LoVo (cell line): ENCODE measurements around the gene BACH1.
"Not testable (repeated sequence)": the region's sequence is repeated elsewhere in the genome, so short reads cannot be mapped to it uniquely, and the experiment has no call there.

Experiments
- DNase-seq: peaks from one replicate; pipeline ENCODE4 v3.0.0-alpha.2; 2016; ENCODE audit warnings: low spot score

Gene BACH1

DNA sequence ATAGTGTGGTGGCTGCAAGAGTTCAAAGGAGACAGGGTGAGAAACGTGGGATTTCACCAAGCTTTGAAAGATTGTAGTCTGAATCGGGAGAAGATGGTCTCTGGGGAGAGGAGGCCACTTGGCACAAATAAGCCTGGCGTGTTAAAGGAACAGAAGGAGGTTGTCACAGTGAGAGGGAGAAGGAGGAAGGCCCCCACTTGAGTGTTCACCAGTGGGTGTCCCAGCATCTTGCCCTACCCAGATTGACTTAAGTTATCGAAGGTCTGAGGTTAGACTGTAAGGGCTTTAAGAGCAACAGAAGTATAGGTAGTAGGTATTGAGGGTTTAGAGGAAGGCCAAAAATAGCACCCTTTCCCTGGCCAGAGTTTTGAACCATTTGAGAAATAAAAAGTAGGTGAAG lies 48.0 kb downstream of the BACH1 start:
- no peak for DNase-seq

DNA sequence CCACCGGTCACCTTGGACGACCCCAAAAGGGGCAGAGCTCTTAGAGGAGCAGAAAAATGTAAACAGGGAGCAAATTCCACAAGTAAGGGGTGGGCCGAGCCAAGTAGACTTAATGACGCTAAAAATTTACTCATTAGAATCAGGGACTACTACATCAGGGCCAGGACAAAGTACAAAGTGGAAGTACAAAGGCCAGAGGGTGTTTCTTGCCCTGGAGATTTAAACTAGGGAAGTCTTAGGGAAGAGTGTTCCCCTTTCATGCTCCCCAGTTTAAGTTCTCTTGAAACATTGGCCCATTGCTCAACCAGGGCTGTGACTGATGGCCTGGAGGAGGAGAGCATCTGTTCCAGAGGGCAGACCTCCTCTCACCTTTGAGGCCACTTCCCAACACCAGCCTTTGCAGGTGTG lies 48.6 kb downstream of the BACH1 start:
- DNase-seq = no peak

DNA sequence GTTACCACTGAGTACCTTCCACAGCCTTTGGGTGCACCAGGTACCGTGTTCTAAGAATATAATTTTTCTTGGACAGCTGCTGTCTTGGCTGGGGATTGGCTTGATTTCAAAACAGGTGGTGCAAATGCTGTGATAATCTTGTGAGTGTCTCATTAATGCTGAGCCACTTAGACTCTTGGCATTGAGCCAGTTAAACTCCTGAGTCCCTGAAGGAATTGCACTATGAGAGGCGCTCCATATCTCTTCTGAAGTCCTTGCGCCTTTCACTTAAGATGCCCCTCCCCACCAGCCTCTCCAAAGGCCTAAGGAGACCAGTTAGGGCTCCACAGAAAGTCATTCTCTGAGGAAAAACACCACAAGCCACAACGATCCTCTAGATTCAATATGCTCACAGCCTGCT lies 51.0 kb downstream of the BACH1 start:
- DNase-seq = no peak

DNA sequence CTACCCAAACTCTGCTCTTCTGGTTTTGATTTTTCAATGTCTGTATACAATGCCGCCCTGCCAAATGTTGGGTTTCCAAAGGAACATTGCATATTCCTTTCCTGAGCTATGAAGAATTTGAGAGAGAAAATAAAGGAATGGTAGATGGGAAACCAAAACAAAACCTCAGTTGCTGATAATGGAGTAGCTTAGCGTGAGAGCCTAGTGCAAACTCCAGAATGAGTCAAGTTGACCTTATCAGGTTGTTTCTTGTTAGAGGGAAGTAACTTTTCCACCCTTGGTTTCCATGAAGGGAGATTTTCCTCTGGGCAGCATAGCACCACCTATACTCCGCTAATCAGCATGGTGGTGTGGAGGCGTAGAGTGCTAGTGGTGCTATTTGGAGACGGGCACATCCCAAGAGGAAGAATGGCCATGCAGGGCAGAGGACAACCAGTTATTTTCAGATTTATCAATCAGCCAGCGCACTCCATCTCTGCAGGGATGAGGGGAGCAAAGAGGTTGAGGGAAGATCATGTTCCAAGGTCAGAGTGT lies 51.6 kb downstream of the BACH1 start:
- no peak for DNase-seq

DNA sequence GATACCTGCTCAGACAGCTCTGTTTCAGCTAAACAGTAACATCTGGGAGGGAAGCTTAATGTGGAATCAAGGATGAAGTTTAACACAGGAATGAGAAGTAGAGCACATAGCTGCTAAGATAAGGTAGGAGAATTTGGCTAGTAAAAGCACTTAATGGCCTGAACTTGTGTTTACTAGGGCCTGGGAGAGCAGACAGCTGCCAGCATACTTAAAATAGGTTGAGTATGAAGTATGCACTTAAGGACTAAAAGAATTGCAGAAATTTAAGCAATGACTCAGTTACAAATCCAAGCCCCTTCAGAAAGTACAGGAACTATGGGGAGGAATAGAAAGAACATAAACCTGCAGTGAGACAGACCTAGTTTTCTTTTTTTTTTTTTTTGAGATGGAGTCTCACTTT lies 53.0 kb downstream of the BACH1 start:
- no peak for DNase-seq

DNA sequence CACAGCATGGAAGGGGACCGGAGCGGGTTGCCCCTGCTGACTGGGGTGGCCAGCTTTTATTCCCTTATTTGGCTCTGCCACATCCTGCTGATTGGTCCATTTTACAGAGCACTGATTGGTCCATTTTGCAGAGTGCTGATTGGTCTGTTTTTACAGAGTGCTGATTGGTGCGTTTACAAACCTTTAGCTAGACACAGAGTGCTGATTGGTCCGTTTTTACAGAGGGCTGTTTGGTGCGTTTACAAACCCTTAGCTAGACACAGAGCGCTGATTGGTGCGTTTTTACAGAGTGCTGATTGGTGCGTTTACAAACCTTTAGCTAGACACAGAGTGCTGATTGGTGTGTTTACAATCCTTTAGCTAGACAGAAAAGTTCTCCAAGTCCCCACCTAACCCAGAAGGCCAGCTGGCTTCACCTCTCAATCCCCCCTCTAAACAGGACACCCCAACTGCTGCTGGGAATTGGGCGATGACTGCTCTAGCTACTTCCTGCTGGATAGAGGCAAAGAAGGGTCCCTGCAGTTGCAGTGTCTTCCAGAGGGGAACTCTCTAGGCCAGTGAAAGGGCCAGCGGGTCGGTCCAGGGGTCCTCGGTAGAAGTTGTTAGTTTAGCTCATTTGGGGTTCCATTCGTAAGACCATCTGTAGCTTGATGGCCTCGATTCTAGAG lies 56.5 kb downstream of the BACH1 start:
- not testable (repeated sequence) for DNase-seq

DNA sequence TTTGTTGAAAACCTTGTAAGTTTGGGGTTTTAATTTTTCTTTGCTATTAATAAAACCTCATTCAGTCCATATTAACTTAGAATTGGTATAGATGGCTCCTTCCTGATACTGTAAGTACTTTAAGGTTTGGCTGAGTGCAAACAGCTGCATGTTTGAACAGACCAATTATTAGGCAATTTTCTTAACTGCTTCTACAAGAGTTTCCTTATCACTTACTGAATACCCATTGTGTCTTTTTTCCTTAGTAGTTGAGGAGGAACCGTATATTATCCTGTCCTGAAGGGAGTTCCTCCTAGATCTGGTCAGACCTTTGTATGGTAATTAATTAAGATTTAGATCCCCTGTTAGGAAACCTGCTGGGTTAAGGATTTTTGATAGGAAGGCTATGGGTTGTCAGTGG lies 57.6 kb downstream of the BACH1 start:
- DNase-seq = not testable (repeated sequence)

DNA sequence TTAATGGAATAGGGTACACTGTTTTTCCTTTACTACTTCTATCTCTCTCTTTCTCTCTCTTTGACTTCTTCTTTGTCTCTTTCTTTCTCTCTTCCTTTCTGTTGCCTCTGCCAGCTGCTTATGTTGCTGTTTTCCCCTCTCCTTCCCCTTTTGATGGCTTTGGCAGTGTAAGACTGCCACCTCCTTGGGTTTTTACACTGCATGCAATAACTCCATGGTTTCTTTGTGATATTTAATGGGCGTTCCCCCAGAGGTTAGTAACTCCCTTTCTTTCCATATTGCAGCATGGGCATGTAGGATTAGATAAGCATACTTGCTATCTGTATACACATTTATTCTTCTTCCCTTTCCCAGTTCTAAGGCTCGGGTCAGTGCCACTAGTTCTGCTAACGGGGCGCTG lies 58.1 kb downstream of the BACH1 start:
- not testable (repeated sequence) for DNase-seq

DNA sequence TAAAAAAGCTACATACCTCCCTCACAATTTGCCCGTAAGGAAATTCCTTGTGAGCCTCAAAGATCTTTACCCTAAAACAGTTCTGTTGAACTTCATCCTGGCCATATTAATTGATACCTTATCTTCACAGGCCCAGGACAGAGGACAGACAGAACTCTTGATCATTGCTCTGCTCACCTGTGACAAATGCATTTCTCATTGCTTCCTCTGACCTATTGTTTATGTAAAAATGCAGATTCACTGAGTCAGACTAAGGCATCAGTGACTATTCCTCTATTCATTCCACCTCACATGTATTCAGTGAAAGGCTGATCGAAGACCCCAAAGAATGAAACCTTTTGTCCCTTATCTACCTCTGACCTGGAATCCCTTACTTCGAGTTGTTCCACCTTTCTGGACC lies 61.0 kb downstream of the BACH1 start:
- DNase-seq = no peak

DNA sequence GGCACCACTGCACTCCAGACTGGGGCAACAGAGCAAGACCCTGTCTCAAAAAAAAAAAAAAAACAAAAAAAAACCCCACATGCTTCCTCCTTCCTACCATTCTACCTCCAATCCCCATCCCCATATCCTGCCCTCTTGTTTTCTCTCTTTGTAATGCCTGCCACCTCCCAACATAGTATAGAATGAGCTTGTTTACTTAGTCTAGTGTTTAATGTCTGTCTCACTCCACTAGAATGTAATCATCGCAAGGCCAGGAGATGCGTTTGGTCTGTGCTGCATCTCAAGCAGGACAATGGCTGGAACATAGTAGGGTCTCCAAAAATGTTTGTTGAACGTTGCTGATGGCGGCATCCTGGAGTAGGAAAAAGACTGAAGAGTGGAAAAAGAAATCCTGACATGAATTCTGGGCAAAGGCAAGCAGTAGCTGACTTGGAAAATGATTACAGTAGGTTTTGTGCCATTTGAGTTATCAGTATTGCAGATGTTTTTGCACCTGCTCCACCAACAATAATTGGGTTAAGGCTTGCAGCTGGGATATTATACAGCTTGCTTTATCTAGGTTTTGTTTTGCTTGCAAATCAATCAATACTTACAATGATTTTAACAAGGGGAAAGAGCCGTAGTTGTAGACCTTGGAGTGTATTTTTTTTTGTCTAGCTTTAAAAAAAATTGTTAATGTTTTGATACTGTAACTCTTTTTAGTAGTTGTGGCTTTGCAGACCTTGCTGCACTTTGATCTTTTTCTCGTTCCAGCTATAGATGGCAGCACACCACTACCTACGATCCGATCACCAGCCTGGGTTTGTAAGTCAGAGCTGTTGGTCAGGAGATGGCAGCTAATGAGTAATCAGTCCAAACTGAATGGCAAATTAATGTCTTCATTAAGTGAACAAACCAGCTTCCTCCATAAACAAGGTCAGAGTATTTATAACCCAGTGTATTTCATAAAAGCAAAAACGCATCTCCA lies 62.4 kb downstream of the BACH1 start:
- DNase-seq = no peak

DNA sequence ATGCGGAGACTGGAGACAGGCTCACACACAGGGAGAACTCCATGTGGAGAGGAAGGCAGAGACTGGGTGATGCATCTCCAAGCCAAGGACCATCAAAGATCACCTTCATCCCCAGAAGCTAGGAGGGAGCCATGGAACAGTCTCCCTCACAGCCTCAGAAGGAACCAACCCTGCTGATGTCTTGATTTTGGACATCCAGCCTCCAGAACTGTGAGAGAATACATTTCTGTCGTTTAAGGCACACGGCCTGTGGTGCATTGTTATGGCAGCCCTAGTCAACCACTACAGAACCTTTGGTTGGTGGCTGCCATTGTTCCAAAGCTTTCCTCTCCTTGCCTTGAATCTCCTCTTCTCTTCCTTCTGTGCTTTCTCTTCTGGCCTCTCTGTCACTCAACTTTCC lies 64.0 kb downstream of the BACH1 start:
- DNase-seq = no peak

DNA sequence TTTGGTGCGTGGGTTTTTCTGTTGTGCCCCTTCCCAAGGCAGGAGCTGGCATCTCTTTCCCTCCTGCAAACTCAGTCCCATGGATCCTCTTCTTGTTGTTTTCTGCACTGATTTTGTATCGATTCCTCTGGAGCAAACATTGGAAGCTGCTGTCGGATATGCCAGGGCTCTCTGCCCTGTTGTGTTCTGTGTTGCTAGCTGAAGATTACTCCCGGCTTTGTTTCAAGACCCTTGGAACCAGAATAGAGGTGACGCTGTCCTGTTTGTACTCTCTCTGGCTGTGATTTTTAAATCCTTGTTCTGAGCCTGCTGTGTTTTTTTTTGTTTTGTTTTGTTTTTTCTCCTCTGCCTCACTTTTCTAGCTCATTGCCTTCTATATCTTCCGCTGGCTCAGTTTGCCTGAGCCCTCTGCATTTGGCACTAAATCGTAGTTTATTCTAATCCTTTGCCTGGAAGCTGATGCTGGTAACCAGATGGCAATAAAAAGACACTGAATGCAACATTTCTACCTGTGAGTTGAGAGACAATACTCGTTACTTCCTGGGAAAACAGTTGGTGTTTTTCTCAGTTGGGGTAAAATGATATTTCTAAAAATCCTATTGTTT lies 67.0 kb downstream of the BACH1 start:
- DNase-seq = no peak

DNA sequence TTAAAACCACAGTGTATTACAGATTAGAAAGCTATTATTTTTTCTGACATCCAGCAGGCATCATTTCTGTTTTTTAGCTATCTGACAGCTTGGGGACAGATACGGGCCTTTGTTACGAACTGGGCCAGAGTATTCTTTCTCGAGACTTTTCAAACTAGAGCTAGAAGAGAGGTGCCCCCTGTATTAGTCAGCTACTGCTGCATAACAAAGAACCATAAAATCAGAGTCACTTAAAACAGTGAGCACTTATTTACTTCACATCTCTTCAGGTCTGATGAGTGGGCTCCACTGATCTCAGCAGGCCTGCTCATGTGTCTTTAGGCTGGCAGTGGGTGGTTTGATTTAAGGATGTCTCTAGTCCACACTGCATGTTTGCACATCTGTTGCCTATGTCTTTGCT lies 67.8 kb downstream of the BACH1 start:
- DNase-seq = no peak

DNA sequence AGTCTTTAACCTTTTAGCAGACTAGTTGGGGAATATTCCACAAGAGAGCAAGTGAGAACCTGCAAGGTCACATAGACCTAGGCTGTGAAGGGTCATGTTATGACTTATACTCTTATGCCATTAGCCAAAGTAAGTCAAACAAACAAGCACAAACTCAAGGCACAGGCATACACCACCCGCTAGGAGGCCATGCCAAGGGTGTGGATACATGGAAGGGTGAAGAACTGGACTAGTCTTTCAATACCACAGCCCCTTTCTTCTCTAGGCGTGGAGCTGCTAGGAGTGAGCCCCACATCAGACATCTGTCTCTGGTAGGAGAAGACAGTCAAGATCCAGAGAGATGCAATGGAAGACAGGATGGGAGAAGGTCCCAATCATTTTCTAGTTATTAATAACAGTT lies 68.6 kb downstream of the BACH1 start:
- no peak for DNase-seq

DNA sequence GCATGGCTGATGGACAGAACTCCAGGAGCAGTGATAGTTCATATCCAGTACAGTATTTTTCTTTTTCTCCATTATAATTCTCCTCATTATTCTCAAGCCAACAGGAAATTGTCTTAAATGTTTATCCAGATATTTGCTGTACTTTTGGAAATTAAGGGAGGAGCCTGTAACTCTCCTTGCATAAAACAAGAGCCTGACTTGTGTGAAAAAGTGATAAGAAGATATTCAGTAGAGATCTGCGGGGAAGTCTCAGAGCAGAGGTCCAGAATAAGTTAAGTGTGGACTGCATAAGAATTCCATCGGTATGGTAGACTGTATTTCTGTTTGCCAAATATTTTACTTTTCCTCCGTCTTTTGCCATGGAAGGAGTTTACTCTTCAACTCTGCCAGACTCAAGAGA lies 70.2 kb downstream of the BACH1 start:
- DNase-seq = no peak

DNA sequence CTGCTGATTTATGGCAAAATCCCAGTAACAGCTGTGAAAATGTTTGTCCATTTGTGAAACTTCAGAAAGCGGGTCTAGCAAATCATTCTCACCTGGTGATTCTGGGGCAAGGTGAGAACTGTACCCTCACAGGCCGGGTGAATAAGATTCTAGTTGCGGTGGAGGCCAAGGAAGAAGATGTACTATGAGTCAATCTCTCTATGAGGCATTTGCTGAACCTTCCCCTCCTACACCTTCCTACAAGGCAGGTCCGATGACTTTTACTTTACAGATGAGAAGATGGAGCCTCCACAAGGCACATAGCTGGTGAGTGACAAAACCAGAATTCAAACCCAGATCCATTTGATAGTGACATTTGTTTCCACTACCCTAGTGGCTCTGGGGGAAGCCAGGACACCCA lies 72.7 kb downstream of the BACH1 start:
- DNase-seq = no peak

DNA sequence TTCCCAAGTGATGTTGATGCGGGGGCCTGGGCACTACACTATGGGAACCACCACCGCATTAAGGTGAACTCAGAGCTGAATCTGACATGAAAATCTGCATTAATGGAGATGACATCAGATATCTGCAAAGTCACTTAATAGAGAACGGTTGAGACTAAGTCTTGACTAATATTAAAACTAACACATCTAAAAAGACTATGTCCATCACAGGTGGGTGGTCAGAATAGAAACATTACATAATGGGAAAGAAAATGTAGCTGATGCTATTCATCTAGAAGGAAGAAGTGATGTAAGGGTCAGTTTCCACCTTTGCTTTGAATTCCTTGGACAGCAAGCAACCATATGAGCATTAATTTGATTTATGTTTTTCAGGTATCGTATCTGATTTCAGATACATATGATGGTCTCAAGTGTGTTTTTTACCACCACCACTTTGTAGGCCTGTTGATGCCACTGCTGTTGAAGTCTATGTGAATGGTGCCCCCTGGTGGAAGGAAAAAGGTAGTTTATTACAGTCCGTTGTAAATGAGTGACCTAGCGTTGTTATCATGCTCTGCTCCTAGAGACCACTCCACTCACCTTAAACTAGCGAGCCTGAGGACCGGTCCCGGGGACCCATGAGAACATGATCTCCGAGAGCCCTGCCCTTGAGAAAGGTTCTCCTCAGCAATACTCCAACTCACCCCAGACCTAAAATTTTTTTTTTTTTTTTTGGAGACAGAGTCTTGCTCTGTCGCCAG lies 73.5 kb downstream of the BACH1 start:
- peak; percentile 76 for DNase-seq

DNA sequence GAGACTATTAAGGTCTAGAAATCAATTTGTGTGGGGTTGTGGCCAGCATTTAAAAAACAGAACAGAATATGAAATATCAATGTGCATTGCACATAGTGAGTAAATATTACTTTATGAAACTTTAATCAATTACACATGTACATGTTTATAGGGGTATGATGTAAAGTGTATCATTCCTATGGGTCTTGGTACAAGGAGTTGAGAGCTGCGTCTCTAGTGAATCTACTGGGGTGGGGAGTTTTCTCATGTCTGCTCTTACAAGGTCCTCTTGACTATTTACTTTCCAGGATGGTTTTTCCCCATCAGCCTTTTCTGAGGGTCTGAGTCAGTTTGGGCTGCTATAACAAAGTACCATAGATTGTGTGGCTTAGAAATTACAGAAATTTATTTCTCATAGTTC lies 75.8 kb downstream of the BACH1 start:
- DNase-seq = no peak

DNA sequence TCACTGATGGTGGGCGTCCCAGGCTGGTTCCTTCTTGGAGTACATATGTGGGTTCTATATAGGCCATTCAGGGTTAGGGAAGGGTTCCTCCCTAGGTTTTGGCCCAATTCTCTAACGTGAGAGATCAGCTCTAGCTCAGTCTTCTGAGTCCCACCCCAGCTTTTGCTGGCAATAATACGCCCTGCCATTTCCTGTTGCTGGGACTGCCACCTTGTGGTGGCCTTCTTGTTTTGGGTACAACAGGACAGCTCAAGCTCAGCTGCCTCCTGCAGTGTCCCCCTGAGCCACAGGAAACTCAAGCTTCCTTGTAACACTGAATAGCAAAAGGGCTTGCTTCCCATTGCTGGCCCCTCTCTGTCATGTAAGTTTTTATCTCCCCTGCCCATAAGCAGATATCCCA lies 77.8 kb downstream of the BACH1 start:
- peak; percentile 13 for DNase-seq

DNA sequence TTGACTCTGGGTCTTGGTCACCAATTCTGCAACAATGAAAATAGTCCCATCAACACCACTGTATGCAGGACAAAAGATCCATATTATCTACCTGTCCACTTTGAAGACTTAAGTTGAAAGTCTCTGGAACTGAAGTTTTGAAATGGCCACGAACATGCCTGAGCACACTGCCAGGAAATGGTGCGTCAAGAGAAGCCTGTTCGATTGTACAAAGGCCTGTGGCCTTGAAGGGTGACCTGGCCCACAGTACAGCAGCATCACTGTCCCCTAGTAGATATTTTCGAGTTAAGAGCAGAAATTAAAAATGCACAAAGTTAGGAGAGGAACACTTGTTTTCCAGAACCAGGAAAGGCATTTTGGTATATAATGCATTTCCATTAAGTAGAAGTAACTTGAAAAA lies 78.5 kb downstream of the BACH1 start:
- DNase-seq = no peak

DNA sequence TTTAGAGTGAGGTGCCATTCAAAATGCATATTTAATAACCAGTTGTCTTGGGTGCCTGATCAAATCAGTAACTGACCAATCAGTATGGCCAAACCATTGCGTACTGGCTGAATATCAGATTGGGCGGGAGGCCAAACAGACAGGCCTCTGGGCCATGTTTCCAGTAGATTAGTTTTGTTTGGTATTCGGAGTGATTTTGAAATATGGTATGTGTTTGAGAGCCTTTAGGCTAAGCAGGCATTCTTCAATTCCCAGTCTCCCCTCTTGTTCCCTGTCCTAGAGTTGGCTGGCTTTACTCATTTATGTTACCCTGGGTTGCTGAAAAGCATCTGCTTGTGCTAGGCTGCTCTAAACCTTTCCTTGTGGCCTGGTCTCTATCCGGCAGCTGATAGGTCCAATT lies 80.1 kb downstream of the BACH1 start:
- DNase-seq = no peak

DNA sequence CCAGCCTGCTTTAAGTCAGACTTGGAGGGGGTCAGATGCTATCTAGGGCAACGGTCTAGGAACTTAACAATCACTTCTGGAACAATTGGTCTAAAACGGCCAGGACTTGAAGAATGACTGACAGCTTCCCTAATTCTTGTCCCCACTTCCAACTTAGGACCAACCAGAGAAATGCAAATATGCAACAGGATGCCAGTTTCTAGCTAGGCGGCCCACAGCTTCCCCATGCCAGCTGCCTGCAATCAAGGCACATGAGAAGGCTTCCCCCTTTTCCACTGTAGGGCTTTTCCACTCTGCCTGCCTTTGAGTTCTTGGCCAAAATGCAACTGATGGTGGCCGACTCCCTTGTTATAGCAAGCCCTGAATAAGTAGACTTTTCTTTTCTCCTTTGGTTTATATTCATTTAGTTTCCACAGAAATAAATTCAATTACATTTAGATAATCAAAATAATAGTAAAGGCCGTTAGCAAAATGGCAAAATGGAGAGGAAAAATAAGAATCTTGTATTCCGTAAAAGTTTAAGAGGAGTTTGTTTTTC lies 80.9 kb downstream of the BACH1 start:
- no peak for DNase-seq
